ENCODE data around the gene NDRG2.

The NDRG2 gene

DNA sequence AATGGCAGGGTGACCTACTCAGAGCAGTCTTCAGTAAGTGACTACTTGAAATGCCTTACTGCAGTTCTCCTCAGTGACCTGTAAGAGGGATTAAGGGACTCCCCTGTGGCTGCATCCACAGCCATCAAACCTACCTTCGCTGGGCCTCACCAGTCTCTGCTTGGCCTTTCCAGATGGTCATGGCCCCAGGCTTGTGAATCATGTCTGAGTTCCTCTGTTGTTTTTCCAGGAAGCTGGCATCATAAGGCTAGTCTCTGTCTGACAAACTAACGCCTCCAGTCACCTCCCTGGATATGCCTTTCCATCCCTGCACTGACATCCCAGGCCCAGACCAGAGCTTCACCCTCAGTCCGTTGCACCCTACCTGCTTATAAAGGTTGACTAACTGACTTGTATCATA is 55.5 kb downstream of the NDRG2 start:
- no peak for DNase-seq (ENCODE audit: low read depth)
